Fibroblast of the aortic adventitia (primary cell): Measurements from ENCODE around the gene CLDN6. TPM values are rescaled to one million over a fixed set of nuclear protein-coding genes. Genes with fewer than 3 reads are reported as not detected.
A peak's percentile ranks its signal among the peaks of the same experiment; 100 is the strongest.

Experiments used
- DNase-seq: peaks from one replicate; pipeline ENCODE4 v3.0.0-alpha.2; 2010; ENCODE audit warnings: low read depth
- H3K4me3 ChIP-seq: 2 replicates; pipeline ENCODE4 v1.5.1; 2011; ENCODE audit warnings: low read depth, mild to moderate bottlenecking, control low read depth, low read length, moderate library complexity
- CTCF ChIP-seq: IDR thresholded peaks from 2 replicates; pipeline ENCODE4 v1.5.1; 2011; ENCODE audit warnings: mild to moderate bottlenecking, low read length, control low read depth, inconsistent platforms; ENCODE audit not compliant: insufficient read depth
- total RNA-seq: library from RNA; depleted of rRNA; stranded (reverse); fragments of >200 nt; gene quantifications from 2 replicates; pipeline ENCODE4 v1.2.3, GENCODE V29; 2012; ENCODE audit warnings: low replicate concordance

Gene CLDN6
- total RNA-seq, 1 donor = not detected

- no peak for TF ChIP-seq CTCF
- no peak overlapping the region for H3K4me3 ChIP-seq
- DNase-seq = no peak
These were observed 8.0 kb upstream of the CLDN6 start for GRCh38 chr16:3026003-3026378.

GRCh38 chr16:3025032-3026002 lies 7.3 kb upstream of the CLDN6 start:
- no peak for TF ChIP-seq CTCF
- no peak for DNase-seq
- H3K4me3 ChIP-seq = no peak overlapping the region

GRCh38 chr16:3023669-3024478 lies 5.9 kb upstream of the CLDN6 start, which contains the start of the genes HCFC1R1 and THOC6:
Gene HCFC1R1 (minus strand): TSS chr16:3023942. CDS start chr16:3023941, 1 bp downstream.
Gene THOC6 (plus strand): TSS chr16:3024035. CDS start chr16:3024327, 292 bp downstream.
- peak; percentile 97 for DNase-seq
- H3K4me3 ChIP-seq = peak within 1 kb of the TSS; percentile 82
- TF ChIP-seq CTCF = no peak

GRCh38 chr16:3023415-3023668 lies 5.4 kb upstream of the CLDN6 start:
- no peak for TF ChIP-seq CTCF
- H3K4me3 ChIP-seq = peak overlapping the region; percentile 82
- peak; percentile 76 for DNase-seq

- H3K4me3 ChIP-seq = peak overlapping the region; percentile 82
- no peak for TF ChIP-seq CTCF
- peak; percentile 74 for DNase-seq
These were observed 4.9 kb upstream of the CLDN6 start for GRCh38 chr16:3022684-3023414.

- TF ChIP-seq CTCF = no peak
These were observed 4.3 kb upstream of the CLDN6 start for GRCh38 chr16:3022208-3022683.

More at GRCh38 chr16:3022208-3022683, 4.3 kb upstream of the CLDN6 start:
- H3K4me3 ChIP-seq = peak overlapping the region; percentile 92
- DNase-seq = peak; percentile 96
